NCI-H187 treated with DMSO at 0.1 percent for 48 hours (cell line): ENCODE results near the gene PPP1R16B.

Experiments
- DNase-seq: peaks from one replicate; lab custom pipeline; 2025; lab: John Stamatoyannopoulos, UW

PPP1R16B gene

DNA sequence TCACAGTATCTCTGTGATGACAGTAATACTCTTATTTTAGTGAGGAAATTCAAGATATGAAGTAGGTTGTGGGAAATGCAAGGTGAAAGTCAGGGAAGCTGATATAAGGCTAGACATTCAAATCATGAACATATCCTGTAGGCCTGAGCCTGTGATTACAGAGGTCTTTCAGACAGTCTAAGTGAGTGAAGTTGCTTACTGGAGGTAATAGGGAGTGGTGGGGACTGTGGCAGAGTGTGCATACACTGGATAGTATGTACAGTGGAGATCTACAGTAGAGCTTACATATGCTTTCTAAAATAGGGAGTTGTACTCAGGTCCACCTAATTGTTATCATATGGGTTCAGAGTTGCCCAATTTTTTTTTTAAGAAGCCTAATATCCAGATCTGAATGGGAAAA is 159.8 kb downstream of the PPP1R16B start:
- no peak for DNase-seq

DNA sequence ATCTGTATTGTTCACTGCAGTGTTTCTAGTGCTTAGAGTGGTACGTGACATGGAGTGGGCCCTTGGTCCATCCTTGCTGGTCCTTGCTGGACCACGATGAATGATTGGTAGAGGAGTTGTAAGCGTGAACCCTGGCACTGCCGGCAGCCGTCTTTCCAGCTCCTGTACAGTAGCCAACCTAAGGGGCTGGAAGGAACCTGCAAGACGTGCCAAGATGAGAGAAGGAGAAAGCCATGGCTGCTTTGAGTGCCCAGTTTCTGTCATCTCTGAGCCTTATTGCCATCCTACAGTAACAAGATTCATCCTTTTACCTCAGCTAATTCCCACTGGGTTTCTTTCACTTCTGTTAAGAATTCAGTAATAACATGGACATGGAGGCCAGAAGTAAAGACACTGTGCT is 162.6 kb downstream of the PPP1R16B start:
- no peak for DNase-seq

GRCh38 chr20:38969708-38970107 is 164.2 kb downstream of the PPP1R16B start:
- no peak for DNase-seq

GRCh38 chr20:38970302-38970701 is 164.8 kb downstream of the PPP1R16B start:
- no peak for DNase-seq
